B cell (primary cell): ENCODE measurements around the gene ANKRD13C. TPM values are rescaled to one million over a fixed set of nuclear protein-coding genes. Genes with fewer than 3 reads are reported as not detected.

Source experiments
- ATAC-seq: fragments of 200-7000 bp; cut with Tn5 transposase; one replicate; pipeline ENCODE4 v1.10.0; 2021; ENCODE audit warnings: low read depth, mild to moderate bottlenecking, moderate number of reproducible peaks, moderate library complexity
- CTCF ChIA-PET: fragments of 350-600 bp; sonication (Branson Sonifier 250); formaldehyde crosslinking; loops from one replicate; lab custom pipeline; 2021; ENCODE audit warnings: antibody characterized with exemption, inconsistent platforms; lab: Charles Lee
- POLR2A ChIA-PET: fragments of 350-600 bp; sonication (Branson Sonifier 250); formaldehyde crosslinking; loops from one replicate; lab custom pipeline; 2021; ENCODE audit warnings: antibody characterized with exemption; lab: Charles Lee
- DNase-seq: peaks from one replicate; pipeline ENCODE4 v3.0.0; 2013
- H2AFZ ChIP-seq: 2 replicates; pipeline ENCODE4 v1.6.1; 2012; ENCODE audit warnings: mild to moderate bottlenecking, low read depth, low read length; ENCODE audit not compliant: insufficient read depth, poor library complexity, severe bottlenecking
- H3K27ac ChIP-seq, 2 donors: 1 replicate in 1 of 2; 2 replicates in 1 of 2; pipeline ENCODE4 v1.5.1; 2012 to 2013; ENCODE audit warnings: low read length in 2 of 2, mild to moderate bottlenecking in 2 of 2, moderate library complexity in 1 of 2
- H3K27me3 ChIP-seq, 4 experiments: fragments of 200-600 bp in 1 of 4; sonication (generic) in 1 of 4; replicated peaks in 1 of 4; 1 replicate in 2 of 4; 2 replicates in 2 of 4; pipeline versions ENCODE4 v1.6.1 to v1.7.0; 2013 to 2016; ENCODE audit warnings: low read length in 3 of 4, mild to moderate bottlenecking in 2 of 4, mixed read lengths in 1 of 4, moderate library complexity in 1 of 4; ENCODE audit not compliant: insufficient read depth in 4 of 4, control insufficient read depth in 3 of 4; ENCODE audit errors: control extremely low read depth in 1 of 4
- H3K36me3 ChIP-seq, 2 experiments: replicated peaks in 1 of 2; 1 replicate in 1 of 2; 2 replicates in 1 of 2; pipeline versions ENCODE4 v1.6.1 to v1.7.1; 2013; ENCODE audit warnings: low read length in 1 of 2; ENCODE audit not compliant: insufficient read depth in 2 of 2, control insufficient read depth in 1 of 2; ENCODE audit errors: control extremely low read depth in 1 of 2, extremely low read depth in 1 of 2
- H3K4me1 ChIP-seq, 2 donors: fragments of 200-600 bp in 1 of 2; sonication (generic) in 1 of 2; 1 replicate in 1 of 2; 2 replicates in 1 of 2; pipeline versions ENCODE4 v1.5.1 to v1.6.1; 2013 to 2017; ENCODE audit warnings: low read length in 2 of 2; ENCODE audit not compliant: control insufficient read depth in 2 of 2, insufficient read depth in 2 of 2
- H3K4me2 ChIP-seq: replicated peaks from 2 replicates; pipeline ENCODE3; 2012; ENCODE audit warnings: mild to moderate bottlenecking, low read depth, low read length; ENCODE audit not compliant: poor library complexity, severe bottlenecking
- H3K4me3 ChIP-seq, 5 experiments: fragments of 200-600 bp in 1 of 5; sonication (generic) in 1 of 5; 1 replicate in 3 of 5; 2 replicates in 2 of 5; pipeline versions ENCODE4 v1.5.1 to v1.7.0; 2011 to 2016; ENCODE audit warnings: low read length in 4 of 5, mild to moderate bottlenecking in 4 of 5, low read depth in 2 of 5, control low read depth in 1 of 5, moderate library complexity in 1 of 5; ENCODE audit not compliant: insufficient read depth in 1 of 5; ENCODE audit errors: control extremely low read depth in 1 of 5, extremely low read depth in 1 of 5
- H3K79me2 ChIP-seq: fragments of 200-600 bp; sonication (generic); one replicate; pipeline ENCODE4 v1.6.0; 2016; ENCODE audit warnings: low read length; ENCODE audit not compliant: control insufficient read depth, insufficient read depth
- H3K9ac ChIP-seq: fragments of 200-600 bp; sonication (generic); 2 replicates; pipeline ENCODE4 v1.6.1; 2017; ENCODE audit warnings: mild to moderate bottlenecking, low read length, moderate library complexity
- H3K9me3 ChIP-seq, 3 donors: one replicate each; pipeline versions ENCODE4 v1.6.1 to v1.7.1; 2013; ENCODE audit warnings: low read length in 2 of 3; ENCODE audit not compliant: control insufficient read depth in 2 of 3, insufficient read depth in 1 of 3; ENCODE audit errors: control extremely low read depth in 1 of 3
- H4K20me1 ChIP-seq: 2 replicates; pipeline ENCODE4 v1.6.0; 2012; ENCODE audit warnings: mild to moderate bottlenecking, low read length; ENCODE audit not compliant: insufficient read depth, control insufficient read depth, poor library complexity, severe bottlenecking
- H3K27ac Mint-ChIP-seq: one replicate; pipeline ENCODE4 v1.8.0; 2021; ENCODE audit warnings: mixed read lengths
- H3K27me3 Mint-ChIP-seq: one replicate; pipeline ENCODE4 v1.8.0; 2021; ENCODE audit warnings: mixed read lengths
- H3K4me1 Mint-ChIP-seq: one replicate; pipeline ENCODE4 v1.8.0; 2021; ENCODE audit warnings: mixed read lengths
- H3K4me3 Mint-ChIP-seq: one replicate; pipeline ENCODE4 v1.8.0; 2021; ENCODE audit warnings: mixed read lengths
- H3K9me3 Mint-ChIP-seq: one replicate; pipeline ENCODE4 v1.8.0; 2022; ENCODE audit warnings: mixed read lengths; ENCODE audit not compliant: insufficient read depth
- CTCF ChIP-seq: fragments of 200-600 bp; IDR thresholded peaks from one replicate; pipeline ENCODE4 v1.8.0; 2022; ENCODE audit warnings: antibody characterized with exemption, mild to moderate bottlenecking
- EZH2 ChIP-seq: IDR thresholded peaks from 2 replicates; pipeline ENCODE4 v1.6.1; 2012; ENCODE audit warnings: borderline replicate concordance, low read depth, mild to moderate bottlenecking, moderate library complexity, low read length; ENCODE audit not compliant: insufficient read depth, poor library complexity, severe bottlenecking
- WGBS: methylation state at CpG from one replicate; pipeline ENCODE4 v1.1.5; 2013; ENCODE audit warnings: missing lambda C conversion rate; ENCODE audit not compliant: insufficient coverage; 5-methylcytosine and 5-hydroxymethylcytosine counted together
- intact Hi-C: fragments of 100-400 bp; cut with micrococcal nuclease; formaldehyde crosslinking; loops from one replicate; pipeline ENCODE4 v1.10.0; 2022
- polyA plus RNA-seq: library from polyadenylated mRNA; depleted of rRNA; stranded (reverse); fragments of >200 nt; gene quantifications from 2 replicates; pipeline ENCODE4 v1.2.3, GENCODE V29; 2012
- total RNA-seq, 2 donors: library from RNA; stranded (reverse); fragments of 120-200 nt in 1 of 2; gene quantifications; 1 replicate in 1 of 2; 2 replicates in 1 of 2; pipeline versions ENCODE4 v1.2.3 to v1.2.4, GENCODE V29; 2013 to 2022

ANKRD13C gene
- total and polyA plus RNA-seq, 2 donors (not counting 1 experiment from before 2014, with no cell fraction given) = 7.9 to 29.9 TPM

DNA sequence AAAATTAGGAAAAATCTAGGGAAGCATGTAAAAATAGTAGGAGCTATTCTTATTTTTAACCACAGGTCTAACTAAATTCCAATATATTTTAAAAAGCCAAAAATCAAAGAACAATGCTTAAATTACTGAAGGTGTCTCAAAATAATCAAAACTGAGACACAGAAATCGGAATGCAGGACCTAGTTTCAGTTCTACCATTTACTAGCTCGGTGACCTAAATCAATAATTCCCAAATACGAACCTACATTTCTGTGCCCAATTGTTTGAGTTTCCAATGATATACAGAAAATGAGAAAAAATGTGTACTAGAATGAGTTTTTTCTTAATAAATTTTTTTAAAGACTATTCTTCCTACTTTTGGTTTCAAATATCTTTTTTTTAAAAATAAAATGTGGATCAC, 37.4 kb downstream of the ANKRD13C start:
- POLR2A ChIA-PET = no interaction called here

DNA sequence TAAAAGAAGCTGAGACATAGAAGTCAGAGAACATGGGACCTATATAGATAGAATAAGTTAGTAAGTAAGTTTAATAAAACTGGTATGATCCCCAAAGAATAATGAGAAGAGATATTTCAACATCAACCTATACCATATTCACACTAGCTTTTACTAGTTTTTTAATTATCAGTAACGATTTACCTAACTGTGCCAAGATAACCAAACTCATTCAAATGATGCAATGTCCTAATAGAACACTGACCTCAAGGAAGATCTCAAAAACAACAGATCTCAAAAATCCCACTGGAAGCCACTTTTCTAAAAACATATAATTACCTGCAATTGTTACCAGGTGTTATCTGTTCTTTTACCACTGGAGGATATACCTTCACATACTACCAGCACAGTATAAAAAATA, 38.7 kb downstream of the ANKRD13C start:
- WGBS = 100% methylated on average over 1 of the region's 1 CpG
- H3K4me3 Mint-ChIP-seq = no peak overlapping the region
- Histone ChIP-seq H3K9me3 (no peaks in the 10 kb centered on the region), H3K36me3 (peaks cover 0 to 1% of the 10 kb centered on the region in 2 experiments), H3K27ac (no peak overlapping the region), H4K20me1 (no peaks in the 10 kb centered on the region), H3K4me3 (no peak overlapping the region), H3K9ac (no peak overlapping the region), H3K4me2 (no peak overlapping the region), H3K79me2 (peaks cover 16% of the 10 kb centered on the region), H2AFZ (no peak overlapping the region), H3K27me3 (no peaks in the 10 kb centered on the region), H3K4me1 (no peaks in the 10 kb centered on the region)
- POLR2A ChIA-PET = no interaction called here
- no peaks in the 10 kb centered on the region for H3K27me3 Mint-ChIP-seq
- H3K4me1 Mint-ChIP-seq = peaks cover 10% of the 10 kb centered on the region
- no peak for DNase-seq
- intact Hi-C loops = no loop called here
- H3K9me3 Mint-ChIP-seq = no peaks in the 10 kb centered on the region
- no peak overlapping the region for H3K27ac Mint-ChIP-seq
- CTCF ChIA-PET = interaction anchor here (0.6 kb wide), 1 partner anchor 281 kb away, joined by 4 read pairs; no protein-coding TSS in a partner anchor
- ATAC-seq = no peak
- TF ChIP-seq CTCF = no peak
- TF ChIP-seq EZH2 = no peak

More for the DNA sequence above, 37.4 kb downstream of the ANKRD13C start:
- 100% methylated on average over 1 of the region's 3 CpGs for WGBS
- CTCF ChIA-PET = no interaction called here
- Histone ChIP-seq H3K9me3 (no peaks in the 10 kb centered on the region), H3K9ac (no peak overlapping the region), H4K20me1 (no peaks in the 10 kb centered on the region), H3K79me2 (peaks cover 24% of the 10 kb centered on the region), H3K27ac (no peak overlapping the region), H3K27me3 (no peaks in the 10 kb centered on the region), H3K4me3 (no peak overlapping the region), H3K36me3 (peaks cover 1 to 7% of the 10 kb centered on the region in 2 experiments), H3K4me2 (no peak overlapping the region), H2AFZ (no peak overlapping the region), H3K4me1 (no peaks in the 10 kb centered on the region)
- intact Hi-C loops = no loop called here
- H3K9me3 Mint-ChIP-seq = no peaks in the 10 kb centered on the region
- ATAC-seq = no peak
- TF ChIP-seq EZH2 = no peak
- no peak for TF ChIP-seq CTCF
- H3K27ac Mint-ChIP-seq = no peak overlapping the region
- H3K27me3 Mint-ChIP-seq = no peaks in the 10 kb centered on the region
- H3K4me3 Mint-ChIP-seq = no peak overlapping the region
- no peak for DNase-seq
- peaks cover 10% of the 10 kb centered on the region for H3K4me1 Mint-ChIP-seq
